HG03097 (cell line): Measurements from ENCODE around the gene AMPD2.

Experiments used
- ATAC-seq: cut with Tn5 transposase; IDR thresholded peaks from one replicate; pipeline ENCODE4 v1.9.1; 2021; ENCODE audit not compliant: unreplicated experiment, low FRiP score

The AMPD2 gene

DNA sequence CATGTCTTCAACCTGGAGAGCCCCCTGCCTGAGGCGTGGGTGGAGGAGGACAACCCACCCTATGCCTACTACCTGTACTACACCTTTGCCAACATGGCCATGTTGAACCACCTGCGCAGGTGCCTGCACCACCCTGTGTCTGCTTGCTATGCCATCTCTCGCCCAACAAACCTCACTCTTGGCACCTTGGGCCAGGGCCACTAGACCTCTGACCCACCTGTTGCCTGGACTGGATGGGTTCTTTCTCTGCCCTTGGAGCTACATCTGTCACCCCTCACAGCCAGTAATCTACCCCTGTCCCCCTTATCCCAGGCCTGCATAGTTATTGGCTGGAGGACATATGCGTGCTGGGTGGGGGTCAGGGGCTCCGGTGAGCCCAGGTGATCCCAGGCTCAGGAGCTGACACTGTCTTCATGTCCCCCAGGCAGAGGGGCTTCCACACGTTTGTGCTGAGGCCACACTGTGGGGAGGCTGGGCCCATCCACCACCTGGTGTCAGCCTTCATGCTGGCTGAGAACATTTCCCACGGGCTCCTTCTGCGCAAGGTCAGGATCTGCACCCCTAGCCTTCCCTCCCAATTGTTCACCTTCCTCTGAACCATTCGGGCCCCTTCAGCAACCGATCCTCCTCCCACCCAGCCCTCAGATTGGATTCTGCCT lies 9.9 kb downstream of the AMPD2 start:
- no peak for ATAC-seq

DNA sequence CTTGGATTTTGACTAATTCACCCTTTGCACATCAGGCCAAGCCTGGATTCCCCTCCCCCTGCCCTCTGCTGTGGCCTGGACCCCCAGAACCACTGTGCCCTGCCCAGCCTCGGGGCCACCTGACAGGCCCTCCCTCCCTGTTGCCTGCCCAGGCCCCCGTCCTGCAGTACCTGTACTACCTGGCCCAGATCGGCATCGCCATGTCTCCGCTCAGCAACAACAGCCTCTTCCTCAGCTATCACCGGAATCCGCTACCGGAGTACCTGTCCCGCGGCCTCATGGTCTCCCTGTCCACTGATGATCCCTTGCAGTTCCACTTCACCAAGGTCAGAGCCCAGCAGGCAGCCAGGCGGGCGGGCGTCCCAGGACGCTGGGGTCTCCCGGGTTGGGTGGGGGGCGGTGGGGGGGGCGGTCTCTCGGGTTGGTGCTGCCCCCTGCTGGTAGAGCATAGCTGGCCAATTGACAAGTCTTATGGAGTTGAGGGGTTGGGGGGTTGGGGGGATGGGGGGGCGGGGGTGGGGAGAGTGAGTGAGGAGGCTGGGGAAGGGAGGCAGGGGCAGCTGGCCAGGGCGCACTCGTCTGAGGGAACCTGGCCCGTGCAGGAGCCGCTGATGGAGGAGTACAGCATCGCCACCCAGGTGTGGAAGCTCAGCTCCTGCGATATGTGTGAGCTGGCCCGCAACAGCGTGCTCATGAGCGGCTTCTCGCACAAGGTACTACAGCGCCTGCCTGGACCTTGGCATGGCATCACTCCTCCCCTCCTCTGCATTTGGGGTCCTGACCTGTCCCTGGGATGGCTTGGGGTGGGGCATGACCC lies 10.7 kb downstream of the AMPD2 start:
- ATAC-seq = no peak

DNA sequence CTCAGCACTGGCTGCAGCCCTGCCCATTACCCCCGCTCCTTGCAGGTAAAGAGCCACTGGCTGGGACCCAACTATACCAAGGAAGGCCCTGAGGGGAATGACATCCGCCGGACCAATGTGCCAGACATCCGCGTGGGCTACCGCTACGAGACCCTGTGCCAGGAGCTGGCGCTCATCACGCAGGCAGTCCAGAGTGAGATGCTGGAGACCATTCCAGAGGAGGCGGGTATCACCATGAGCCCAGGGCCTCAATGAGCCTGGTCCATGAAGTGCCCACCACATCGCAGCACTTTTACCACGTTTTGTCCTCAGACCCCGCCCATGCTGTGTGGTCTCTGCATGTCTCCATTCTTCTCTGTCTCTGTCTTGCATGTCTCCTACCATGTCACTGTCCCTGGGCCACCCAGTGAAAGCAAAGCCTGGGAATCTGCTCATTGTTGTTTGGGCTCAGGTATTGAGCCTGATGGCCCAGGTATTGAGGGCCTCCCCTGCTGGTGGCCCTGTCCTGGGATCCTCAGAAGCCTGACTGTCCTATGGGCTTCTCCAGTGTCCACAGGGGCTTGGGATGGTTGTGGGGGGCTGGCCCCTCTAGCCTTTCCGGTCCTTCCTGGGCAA lies 11.4 kb downstream of the AMPD2 start:
- no peak for ATAC-seq

DNA sequence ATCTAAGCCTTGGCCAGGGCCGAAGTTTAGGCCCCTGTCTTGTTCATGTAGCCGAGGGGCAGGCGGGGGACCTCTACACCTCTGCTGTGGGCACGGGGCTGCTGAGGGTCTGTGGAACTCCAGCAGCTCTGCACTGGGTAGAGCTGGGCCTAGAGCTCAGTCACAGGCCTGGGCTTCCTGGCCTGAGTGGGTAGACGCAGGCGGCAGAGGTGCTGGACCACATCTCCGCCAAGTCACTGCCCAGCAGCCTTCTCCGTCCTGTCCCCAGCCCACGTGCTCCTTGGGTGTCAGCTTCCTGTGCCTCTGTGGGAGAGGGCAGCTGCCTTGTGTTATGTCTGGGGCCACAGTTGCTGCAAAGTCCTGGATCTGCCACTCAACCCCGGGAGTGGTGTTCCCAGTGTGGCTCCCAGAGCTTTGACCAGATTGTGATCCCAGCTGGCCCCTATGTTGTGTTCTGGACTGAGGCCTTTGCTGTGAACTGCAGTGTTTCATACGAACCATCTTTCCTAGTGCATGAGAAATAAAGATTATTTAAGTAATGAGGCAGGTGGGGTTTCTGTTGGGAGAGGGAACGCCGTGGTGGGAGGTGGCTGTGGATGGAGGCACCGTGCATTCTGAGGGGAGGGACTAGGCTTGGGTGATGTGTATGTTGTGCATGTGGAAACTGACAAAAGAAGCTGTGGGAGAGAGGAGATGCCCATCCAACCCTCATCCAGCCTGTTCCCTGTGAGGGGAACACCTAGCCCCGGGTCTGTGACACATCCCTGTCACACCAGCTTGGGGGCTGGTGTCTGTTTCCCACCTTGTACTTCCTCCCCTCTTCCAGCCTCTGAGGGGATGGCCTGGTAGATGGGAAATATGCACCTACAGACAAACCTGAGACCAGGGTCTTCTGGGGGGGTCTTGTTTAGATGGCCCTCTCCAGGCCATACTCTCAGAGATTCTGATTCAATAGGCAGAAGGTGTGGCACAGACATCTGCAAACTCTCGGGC lies 12.2 kb downstream of the AMPD2 start:
- ATAC-seq = no peak

DNA sequence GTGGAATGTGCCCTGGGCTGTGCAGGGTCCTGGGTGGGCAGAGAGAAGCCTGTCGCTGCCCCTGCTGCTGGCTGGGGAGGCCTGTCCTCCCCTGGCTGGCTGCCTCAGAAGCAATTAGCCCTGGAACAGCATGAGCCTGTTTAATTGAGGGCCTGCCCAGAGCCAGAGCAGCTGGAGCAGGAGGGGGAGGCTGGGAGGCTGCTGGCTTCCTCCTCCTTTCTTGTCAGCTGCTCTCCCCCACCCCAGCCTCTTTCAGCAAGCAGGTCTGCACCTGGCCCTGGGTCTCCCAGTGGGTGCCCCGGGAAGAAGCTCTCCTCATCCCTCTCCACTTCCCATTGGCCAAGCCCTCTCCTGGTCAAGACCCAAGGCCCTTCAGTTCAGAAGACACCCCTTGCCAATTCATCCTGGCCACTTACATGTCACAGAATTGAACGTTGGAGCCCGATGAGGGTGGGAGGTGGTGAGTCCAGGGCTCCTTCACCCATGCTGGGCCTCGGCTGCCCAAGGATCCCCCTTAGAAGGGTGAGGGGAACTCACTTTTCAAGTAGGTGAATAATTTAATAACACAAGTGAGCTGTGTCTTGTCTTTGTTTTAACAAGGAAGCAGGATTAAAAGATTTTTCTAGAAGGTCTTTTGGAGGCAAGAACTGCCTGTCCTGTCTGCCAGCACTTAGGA lies 13.2 kb downstream of the AMPD2 start:
- ATAC-seq = no peak

DNA sequence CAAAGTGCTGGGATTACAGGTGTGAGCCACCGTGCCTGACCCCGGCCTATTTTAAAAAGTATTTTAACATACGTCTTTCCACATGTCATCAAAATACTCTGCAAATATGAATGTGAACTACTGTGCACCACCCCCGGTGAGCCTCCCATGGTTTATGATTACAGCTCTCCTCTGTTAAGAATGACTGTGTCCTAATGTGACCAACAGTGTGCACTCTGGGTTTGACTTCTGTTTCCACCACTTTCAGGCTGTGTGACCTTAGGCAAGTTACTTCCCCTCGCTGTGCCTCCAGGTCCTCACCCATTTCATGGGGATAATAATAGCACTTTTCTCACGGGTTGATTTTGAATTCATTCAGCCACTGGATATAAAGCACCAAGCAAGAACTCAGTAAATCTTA lies 14.7 kb downstream of the AMPD2 start:
- no peak for ATAC-seq

DNA sequence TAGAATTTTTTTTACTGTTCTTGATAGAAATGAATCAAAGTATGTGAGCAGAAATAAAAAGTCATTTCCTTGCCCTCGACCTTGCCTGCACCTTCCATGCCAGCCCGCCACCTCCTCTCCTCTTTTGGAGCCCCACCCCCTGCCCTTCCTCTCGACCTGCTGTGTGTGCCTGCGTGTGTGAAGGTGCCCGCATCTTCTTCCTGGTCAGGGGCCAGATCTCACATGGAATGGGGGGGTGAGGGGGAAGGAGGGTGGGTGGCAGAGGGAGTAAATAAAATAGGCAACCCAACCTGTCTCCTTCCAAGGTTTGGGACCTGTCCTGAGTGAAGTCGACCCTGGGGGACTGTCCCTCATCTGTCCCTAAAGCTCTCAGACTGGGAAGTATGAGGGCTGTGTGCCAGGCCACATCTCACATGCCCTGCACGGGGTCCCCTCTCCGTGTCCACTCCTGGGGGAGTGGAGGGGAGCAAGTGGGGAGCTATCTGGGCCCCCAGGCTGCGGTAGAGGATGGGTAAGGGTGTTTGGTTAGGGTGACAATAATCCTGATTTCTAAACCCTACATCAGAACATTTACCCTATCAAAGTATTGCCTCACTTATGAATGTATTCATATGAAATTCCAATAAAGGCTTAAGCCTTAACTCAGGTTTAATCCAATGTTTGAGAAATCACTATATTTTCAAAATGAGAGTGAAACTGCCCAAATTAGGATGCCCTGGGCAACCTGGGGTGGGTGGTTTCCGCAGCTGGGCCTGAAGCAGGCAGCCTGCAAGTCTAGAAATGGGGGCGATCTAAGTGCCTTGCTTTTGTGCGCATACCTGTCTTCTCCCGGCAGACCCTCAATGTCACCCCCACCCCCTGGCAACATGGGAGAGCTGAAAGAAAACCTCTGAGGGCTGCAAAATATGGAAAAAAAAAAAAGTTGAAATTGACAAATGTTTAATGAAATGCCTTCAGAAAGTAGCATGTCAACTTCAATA lies 15.4 kb downstream of the AMPD2 start:
- ATAC-seq = no peak

DNA sequence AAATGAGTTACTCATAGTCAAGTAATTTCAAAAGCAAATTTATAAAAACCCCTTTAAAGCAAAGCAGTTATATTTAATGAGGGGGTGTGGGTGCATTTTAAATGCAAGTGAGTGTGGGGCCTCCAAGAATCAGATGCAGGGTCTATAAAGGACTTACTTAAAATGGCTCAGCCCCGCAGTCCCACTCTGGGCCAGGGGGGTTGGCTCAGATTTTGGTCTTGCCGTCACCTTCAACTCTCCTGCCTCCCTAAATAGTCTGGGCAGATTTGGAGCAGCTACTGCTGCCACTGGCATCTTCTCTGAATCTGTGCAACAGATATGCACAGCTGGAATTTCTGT lies 16.2 kb downstream of the AMPD2 start:
- no peak for ATAC-seq

DNA sequence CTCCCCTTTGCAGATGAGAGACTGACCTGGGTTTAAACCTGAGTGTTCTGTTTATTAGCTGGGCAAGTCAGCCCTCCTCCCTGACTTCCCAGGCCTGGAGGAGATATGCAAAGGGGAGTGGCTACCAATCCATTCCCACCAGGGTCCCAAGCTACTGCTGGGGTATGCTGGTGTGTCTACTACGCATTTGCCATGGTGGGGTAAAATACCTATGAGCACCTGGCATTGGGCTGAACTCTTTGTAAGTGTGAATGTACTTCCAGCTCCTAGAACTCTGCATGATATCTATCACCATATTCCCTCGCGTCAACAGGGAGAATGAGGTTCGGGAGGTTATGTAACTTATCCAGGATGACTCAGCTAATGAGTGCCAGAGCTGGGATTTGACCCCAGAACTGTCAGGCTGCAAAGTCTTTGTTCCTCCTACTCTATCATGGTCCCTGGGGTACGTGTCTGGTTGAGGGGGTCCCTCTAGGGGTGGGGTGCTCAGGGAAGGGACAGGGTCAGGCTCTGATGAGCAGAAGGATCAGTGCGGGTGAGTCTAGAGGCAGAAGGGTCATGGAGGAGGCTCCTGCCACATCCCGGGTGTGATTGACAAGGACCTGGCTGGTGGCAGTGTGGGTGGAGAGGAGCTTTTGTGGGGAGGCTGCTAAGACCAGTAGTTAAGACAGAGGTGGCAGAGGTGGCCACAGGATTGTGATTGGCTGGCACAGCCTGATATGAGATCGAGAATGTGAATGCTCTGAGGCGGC lies 16.7 kb downstream of the AMPD2 start:
- ATAC-seq = no peak

DNA sequence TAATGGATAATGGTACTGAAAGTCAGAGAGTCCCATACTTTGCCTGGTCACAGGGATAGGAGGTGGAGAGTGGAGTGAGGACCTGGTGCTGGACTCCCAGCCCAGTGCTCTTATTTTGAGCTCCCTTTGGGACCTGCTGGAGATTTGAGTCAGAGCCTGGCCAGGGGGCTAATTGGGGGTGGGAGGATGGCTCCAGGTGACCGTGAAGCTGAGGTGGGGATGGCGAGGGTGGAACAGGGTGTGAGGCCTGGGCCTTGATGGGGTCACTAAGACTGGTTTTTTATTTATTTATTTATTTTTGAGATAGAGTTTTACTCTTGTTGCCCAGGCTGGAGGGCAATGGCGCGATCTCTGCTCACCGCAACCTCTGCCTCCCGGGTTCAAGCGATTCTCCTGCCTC lies 17.8 kb downstream of the AMPD2 start:
- ATAC-seq = no peak

DNA sequence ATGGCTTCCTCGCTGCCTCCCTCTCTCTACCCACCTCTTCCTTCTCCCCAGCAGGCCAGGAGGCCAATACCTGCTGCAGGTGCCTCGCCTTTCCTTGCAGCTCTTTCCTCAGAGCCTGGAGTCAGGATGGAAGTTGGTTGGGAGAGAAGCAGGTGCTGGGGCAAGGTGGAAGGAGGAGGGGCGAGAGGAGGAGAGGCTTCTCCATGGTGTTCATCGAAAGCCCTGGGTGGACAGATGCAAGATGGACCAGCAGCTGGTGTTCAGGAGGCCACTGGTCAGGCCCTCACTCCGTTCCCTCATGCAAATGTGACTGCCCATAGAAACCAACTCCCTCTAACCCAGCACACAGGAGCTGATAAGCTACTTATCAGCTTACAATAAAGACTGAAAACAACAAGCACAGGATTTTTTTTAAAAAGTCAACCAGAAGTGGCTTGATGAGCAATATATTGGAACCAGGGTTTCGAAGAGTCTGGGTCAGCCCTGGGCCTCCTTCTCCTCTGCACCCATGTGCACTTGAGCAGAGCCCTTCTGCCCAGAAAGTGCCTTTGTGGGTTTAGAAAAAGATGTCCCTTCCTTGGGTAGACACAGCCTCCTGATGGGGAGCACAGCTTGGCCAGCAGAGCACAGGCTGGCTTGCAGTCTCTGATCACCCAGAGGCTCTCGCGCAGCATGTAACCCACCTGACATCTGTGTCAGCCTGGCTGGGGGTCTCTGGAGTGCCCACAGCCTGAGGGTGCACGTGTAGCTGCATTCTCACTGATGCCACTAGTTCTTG lies 19.6 kb downstream of the AMPD2 start:
- ATAC-seq = no peak

DNA sequence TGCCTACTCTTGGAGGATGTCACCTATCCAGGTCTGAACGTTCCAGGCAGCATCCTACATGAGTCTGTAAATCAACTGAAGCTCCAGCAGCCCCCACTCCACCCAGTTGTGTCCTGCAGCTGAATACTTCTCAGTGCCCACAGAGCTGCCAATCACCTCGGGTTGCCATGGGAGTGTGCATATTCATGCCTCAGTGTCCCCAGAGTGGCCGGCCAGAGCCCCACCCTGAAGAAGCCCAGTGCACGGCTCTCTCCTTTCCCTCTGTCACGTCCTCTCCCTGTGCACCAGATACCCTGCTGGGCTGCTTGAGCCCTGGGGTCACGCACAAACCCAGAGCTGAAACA lies 20.2 kb downstream of the AMPD2 start:
- ATAC-seq = no peak

DNA sequence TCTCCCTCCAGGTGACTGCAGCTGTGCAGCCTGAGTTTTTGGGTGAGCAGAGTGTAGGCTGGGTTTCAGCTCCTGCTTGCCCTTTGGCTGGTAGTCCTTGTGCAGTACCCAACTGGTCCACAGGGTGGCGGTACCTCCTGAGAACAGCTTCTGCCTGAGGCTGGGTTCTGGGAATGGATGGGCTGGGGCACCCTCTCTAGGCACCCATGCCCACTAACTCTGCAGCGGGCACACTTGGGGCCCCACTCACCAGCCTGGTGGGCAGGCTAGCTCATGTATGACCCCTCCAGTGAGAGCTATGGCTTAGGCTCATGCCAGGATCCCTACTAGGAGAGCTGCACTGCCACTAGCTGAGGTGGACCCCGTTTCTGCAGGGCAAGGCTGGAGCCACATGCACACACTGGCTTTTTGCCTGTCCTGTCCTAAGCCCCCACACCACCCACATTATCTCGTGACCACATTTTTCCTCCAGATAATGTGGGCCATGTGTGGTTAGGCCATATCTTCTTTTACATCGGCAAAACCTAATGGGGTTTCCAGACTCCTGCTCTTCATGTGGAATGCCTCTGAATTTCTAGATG lies 20.7 kb downstream of the AMPD2 start:
- no peak for ATAC-seq

DNA sequence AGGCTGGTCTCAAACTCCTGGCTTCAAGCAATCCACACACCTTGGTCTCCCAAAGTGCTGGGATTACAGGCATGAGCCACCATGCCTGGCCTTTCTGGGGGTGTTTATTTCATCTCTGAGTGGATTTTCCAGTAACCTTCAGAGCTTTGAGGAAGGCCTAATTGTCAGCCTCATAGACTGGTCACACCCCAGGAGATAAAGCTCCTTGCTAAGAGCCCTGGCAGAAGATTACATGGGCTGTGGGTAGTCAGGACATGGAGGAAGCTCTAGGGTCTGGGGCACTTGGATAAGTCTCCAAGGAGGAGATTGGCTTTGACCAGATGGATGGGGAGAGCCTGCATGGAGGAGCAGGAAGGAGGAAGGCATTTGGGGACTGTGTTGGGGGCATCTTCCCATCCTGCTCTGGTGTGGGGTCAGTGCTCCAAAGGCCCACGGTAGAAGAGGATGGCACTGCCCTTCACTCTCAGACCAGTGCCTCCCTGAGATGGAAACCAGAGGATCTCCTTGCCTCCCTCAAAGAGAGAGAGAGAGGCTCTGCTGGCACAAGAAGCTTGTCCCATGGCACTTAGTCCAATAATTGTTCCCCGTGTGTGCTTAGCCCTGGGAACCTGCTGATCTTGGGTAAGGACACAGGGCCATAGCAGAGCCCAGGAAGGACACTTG lies 21.6 kb downstream of the AMPD2 start:
- no peak for ATAC-seq

DNA sequence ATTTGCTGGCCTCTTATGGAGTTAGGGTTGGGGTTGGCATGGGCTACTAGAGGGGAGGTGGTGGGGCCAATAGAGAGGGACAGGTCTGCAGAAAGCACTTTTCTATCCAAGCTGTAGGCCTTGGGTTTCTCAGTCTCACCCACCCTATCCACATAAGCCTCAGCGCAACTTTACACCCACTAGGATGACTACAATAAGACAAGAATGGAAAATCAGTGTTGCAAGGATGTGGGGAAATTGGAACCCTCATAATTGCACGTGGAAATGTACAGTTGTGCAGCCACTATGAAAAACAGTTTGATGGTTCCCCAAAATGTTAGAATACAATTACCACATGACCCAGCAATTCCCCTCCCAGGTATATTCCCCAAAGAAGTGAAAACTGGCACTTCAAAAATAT lies 22.2 kb downstream of the AMPD2 start:
- no peak for ATAC-seq

DNA sequence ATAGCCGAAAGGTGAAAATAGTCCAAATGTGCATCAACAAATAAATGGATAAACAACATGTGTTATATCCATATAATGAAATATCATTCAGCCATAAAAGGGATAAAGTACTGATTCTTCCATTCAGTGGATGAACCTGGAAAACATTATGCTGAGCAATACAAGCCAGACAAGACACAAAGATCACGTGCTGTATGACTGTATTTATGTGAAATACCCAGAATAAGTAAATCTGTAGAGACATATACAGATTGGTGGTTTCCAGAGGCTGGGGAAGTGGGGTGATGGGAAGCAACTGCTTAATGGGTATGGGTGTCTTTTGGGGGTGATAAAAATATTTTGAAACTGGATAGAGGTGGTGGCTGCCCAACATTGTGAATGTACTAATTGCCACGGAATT lies 23.0 kb downstream of the AMPD2 start:
- no peak for ATAC-seq
